Effector CD8-positive, alpha-beta T cell (primary cell): Measurements from ENCODE around the gene RAB34.
A peak's percentile ranks its signal among the peaks of the same experiment; 100 is the strongest.

Experiments
- DNase-seq: peaks from one replicate; lab custom pipeline; 2025; lab: John Stamatoyannopoulos, UW
- total RNA-seq, 4 experiments: gene quantifications; one replicate each; lab custom pipeline; 2026; lab: John Stamatoyannopoulos, UW

RAB34 gene, protein sequence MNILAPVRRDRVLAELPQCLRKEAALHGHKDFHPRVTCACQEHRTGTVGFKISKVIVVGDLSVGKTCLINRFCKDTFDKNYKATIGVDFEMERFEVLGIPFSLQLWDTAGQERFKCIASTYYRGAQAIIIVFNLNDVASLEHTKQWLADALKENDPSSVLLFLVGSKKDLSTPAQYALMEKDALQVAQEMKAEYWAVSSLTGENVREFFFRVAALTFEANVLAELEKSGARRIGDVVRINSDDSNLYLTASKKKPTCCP
- total RNA-seq: 3.4 to 118 (median 9.9) reads per million in 4 experiments

- DNase-seq: no peak
Measured at GRCh38 chr17:28717578-28718332, at the start of gene RAB34. Gene RAB34, minus strand, starts transcription at chr17:28717868. Its CDS starts 602 bp downstream, at chr17:28717266.

- DNase-seq: no peak
Measured at GRCh38 chr17:28765038-28765437, 47.4 kb upstream of the RAB34 start.

DNA sequence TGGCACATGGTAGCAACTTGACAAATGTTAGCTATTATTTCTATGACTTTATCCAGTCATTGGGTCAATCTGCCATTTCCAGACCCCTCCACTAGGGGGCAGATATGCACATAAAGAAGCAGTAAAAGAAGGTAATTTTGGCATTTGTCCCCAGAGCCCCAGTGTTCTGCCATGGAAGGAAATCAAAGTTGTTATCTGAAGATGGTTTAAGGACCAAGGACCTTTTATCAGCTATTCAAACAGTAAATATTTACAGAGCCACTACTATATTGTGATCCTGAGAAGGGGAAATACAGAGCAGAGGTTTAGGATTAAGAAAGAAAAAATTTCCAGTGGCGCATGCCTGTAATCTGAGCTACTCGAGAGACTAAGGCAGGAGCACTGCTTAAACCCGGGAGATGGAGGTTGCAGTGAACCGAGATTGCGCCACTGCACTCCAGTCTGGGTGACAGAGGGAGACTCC is 46.2 kb upstream of the RAB34 start:
- peak; percentile 71 for DNase-seq

DNA sequence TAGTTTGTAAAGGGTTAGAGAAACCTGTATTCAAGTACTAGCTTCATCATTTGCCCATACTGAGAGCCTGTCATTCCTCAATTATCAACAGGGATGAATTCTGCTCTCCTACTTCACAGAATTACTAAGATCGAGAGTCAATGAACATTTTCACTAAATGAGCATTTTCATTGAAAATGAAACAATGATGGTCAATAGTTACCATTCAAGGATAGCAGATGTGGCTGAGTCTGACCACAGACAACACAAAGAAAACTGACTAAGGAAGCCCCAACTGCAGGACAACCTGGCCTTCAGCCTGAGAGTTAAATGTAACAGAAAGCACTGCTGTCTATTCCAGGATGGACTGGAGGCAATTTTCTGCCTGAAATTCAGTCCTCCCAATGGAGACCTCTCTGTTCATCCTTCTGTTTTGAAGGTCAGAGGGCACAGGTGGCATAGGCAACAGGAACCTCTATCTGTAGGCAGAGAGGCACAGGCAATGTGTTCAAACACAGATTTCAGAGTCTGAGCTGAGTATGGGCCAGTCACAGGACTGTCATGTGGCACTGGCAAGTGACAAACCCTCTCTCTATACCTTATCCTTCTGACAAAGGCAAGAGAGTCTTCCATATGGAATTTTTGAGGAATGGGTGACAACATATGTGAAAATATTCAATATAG is 45.6 kb upstream of the RAB34 start:
- DNase-seq: no peak

DNA sequence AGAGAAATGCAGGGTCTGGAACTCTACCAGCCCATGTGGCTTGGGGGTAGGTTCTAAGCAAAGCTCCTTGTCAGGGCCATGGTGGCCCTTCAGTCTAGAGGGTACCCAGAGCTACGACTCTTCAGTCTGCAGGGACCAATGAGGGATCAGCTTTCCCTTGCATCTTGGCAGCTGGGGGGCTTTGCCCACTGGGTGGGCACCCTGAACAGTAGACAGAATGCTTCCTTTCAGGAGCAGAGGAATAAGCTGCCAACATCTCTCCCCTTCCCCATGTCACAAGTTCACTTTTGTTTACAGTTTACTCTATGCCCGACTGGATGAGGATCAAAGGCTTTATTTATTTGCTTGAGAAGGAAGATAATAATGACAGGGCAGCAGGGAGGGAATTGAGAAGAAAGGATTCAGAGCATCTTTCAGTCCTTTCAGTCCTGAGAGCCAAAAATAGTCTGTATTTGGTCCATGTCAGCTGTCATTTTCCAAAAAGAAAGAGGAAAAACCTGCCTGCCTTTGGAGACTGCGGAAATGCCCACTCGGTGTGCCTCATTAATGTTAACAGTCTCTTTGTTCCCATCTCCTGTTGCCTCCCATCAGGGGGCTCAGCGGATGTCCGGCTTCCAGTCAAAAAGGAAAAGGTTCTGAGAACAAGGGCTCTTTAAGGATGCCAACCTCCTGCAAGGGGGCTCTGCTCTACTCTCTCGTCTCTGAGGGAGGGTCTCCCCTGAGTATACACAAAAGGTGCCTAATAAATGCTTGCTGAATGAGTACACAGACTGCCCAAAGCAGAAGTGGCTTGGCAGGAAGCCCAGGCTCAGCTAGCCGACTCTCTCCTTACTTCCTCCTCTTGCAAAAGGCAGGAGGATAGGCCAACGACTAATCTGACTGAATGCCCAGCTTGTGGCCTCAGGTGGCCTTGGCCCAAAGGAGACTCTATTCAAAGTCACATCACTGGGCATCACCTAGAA is 43.2 kb upstream of the RAB34 start:
- no peak for DNase-seq

DNA sequence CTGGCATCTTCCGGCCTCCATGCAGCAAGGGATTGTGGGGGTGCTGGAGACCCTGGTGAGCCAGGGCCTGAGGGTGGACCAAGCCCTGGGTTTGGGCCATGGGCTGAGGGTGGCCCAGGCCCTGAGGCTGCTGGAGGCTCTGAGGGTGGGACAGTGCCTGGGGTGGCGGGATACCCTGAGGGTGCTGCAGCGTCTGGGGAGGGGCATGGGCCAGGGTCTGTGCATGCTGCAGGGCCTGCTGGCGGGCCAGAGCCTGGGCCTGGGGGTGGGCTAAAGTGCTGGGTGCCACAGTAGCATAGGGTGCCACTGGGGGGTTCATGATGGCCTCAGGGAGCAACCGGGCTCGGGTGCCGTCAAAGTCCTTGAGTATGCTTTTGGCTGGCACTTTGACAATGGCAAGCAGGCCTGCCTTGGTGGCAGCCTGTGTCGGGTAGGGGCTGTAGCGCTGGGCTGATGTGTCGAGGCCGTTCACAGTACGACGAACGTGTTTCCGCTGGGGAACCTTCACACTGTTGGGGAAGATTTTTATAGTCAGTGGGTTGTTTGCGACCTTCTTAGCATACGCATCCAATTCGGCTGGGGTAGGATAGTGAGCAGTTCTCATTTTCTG is 41.7 kb upstream of the RAB34 start:
- DNase-seq: no peak

- DNase-seq: no peak
Measured at GRCh38 chr17:28758411-28759121, 40.9 kb upstream of the RAB34 start.

DNA sequence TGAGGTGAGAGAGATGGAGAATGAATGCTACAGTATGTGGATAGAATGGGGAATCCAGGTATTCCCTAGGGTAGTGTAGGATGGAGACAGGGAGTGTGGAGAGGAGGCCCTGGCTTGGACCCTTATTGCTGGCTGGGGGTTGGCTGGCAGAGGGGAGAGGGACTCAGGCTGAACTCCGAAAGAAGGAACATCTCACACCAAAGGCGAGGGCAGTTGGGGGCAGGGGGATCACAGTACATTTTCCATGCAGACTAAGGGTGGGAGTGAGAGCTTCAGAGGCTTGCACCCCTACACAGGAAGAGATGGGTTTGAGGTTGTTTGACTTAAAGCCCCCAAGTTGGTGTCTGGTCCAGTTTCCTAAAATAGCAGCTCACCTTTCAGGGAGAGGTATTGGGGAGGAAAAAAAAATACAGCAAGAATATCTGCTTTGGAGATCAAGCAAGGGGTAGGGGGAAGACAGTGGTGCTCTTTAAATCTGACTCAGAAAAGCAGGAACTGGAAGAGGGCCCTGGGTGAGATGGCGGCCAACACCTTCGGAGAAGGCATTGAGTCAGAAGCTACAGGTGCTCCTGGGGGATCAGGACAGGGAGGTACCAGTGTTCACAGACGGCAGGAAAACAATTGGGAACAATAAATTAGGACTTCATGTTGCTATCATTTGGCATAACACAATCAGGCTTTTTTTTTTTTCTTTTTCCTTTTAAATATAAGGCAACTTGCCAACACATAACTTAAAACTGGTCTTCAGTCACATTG is 38.6 kb upstream of the RAB34 start:
- no peak for DNase-seq

GRCh38 chr17:28755486-28755885 is 37.8 kb upstream of the RAB34 start:
- no peak for DNase-seq

- no peak for DNase-seq
Measured at GRCh38 chr17:28751600-28752366, 34.1 kb upstream of the RAB34 start.

DNA sequence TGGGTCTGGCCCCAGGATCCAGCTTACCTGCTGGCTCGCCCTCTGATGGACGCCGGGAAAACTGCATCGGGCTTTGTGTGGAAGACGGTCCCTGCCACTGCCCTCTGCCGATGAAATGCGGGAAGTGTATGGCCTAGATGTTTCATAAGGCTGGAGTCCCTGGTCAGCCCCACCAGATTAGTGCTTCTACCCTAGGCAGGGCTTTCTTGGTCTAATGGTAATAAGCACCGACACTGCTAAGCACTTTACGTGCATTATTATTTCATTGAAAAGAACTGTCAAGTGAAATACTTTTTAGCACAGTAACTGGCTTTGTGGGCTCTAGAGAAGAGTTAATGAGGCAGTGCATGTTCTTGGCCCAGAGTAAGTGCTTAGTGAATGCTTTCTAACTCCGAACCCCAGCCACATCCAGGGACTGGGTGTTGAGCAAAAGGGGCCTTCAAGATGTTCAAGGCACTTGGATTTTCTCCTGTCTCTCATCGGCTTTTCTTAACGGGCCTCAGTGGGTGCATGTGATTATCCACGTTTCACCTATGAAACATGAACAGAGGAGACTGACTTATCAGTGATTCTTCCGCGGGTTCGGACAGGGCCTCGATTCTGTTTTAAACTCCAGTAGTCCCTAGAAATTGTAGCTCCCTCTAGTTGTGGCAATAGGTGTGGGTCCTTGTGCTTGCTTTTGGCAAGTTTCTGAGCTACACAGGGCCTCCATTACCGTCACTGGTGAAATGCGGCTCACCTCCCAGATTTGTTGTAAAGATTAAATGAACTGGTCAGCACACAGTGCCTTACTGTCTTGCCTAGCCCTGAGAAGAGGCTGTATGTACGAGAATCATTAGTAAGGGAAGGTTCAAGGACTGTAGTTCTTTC is 32.7 kb upstream of the RAB34 start:
- peak; percentile 80 for DNase-seq

DNA sequence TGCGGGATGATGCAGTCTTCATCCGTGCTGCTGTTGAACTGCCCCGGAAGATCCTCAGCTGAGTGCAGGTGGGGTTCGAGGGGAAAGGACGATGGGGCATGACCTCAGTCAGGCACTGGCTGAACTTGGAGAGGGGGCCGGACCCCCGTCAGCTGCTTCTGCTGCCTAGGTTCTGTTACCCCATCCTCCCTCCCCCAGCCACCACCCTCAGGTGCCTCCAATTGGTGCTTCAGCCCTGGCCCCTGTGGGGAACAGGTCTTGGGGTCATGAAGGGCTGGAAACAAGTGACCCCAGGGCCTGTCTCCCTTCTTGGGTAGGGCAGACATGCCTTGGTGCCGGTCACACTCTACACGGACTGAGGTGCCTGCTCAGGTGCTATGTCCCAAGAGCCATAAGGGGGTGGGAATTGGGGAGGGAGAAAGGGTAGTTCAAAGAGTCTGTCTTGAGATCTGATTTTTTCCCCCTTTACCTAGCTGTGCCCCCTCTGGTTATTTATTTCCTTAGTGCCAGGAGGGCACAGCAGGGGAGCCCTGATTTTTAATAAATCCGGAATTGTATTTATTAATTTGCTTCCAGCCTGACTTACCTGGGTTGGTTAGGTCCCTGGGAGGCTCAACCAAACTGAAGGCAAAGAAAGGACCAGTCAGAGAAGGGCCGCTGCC is 32.0 kb upstream of the RAB34 start:
- no peak for DNase-seq

- DNase-seq: no peak
Measured at GRCh38 chr17:28748852-28749515, 31.3 kb upstream of the RAB34 start.

GRCh38 chr17:28747801-28748750 is 30.4 kb upstream of the RAB34 start:
- DNase-seq: no peak

DNA sequence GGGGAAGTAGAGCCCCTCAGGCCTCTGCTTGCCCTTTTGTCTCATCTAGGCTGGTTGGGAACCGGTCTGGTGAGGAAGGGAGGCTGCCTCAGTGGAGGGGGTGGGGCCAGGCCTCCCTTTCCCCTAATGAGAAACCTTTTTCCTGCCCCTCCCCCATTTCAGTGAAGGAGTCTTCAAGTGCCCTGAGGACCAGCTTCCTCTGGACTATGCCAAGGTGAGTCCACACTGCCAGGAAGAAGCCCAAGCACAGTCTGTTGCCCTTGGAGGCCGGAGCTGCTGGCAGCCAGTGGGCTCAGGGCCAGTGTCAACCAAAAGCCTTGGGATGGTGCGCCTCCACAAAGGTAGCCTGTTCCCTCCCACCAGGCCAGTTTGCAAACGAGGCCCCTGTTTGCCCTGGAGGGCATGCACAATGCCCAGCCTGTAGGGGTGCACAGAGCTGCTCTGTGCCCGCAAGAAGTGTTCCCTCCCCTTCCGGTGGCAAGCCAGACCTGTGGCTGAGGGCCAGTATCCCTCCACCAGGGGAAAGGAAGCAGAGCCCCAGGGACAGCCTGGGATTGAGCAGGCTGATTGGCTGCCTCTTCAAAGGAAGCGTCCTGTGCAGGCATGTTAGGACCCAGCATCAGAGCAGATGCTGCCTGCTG is 29.5 kb upstream of the RAB34 start:
- no peak for DNase-seq
